GM21381 (cell line): ENCODE results near the gene PCDHGA8.
"Not testable (repeated sequence)": the region's sequence is repeated elsewhere in the genome, so short reads cannot be mapped to it uniquely, and the experiment has no call there.

ENCODE experiments used
- ATAC-seq: cut with Tn5 transposase; IDR thresholded peaks from one replicate; pipeline ENCODE4 v1.9.1; 2021; ENCODE audit warnings: mild to moderate bottlenecking, moderate library complexity; ENCODE audit not compliant: unreplicated experiment

Gene PCDHGA8

DNA sequence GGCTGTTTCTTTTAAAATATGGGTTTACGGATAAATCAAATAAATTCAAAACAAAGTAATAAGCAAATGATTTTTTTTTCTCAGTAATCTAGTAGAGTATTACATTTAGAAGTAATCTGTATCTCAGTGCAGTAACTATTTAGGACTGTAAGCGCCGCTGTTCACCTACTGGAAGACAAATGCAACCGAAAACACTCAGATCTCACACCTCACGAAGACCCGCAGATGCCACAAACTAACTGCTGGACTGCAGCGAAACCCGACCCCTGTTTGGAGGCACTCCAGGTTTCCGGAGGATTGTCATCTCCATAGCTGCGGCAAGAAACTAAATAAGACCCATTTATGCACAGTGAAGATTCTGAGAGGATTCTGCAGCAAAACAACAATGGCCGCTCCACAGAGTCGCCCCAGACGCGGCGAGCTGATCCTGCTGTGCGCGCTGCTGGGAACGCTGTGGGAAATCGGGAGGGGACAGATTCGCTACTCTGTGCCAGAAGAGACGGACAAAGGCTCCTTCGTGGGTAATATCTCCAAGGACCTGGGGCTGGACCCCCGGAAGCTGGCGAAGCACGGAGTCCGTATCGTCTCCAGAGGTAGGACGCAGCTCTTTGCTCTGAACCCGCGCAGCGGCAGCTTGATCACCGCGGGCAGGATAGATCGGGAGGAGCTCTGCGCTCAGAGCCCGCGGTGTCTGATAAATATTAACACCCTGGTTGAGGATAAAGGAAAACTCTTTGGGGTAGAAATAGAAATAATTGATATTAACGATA lies at the start of gene PCDHGA8:
TSS of gene PCDHGA8 (plus strand) at position 205 of the 770 bp plus-strand sequence. CDS start at position 386, 181 bp downstream.
- ATAC-seq: no peak

DNA sequence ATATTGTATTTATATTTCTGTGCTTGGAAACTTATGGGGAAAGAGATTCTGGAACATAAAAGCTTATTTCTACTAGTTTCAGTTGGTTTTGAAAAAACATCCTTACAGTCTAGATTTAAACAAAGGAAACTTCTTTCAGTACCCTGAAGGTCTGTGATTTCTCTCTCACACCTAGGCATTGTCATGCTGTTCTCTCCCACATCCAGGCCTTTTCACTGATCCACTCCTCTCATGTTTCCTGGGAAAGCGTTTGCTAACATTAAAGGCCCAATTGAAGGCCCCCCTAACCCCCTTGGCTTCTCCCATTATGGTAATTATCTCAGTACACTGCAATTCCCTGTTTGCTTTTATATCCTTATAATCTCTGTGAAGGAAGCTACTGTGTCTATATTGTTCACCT lies 49.7 kb upstream of the PCDHGA8 start:
- no peak for ATAC-seq

DNA sequence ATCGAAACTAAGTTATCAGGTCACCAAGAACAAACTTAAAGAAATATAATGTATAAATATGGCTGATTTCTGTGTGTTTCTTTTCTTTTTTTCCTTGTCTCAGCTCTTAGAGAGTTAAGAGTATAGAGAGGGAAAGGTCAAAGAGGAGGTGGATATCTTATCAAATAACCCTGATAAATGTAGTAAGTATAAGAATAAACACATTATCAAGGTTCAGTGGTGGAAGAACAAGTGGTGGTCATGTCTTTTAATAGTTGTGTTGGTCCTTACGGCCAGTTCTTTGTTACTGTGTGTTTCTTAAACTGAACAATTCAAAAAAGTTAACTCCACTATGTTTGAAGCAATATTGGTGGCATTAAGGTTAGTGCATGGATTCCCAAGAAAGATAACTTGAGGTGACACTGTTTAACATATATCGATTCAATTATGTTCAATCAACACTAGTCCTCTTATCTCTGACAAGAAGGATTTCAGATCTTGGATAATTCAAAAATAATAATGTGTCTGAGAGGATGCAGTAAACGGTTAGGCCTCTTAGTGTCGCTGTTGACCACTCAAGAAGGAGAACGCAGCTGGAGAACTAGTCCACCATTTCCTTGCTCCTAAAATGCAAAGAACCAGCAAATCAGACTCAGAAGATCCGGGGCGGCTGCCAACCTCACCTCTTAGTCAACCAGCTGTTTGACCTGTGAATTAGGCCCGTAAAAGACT lies 49.0 kb upstream of the PCDHGA8 start, which contains the start of gene PCDHGA3:
TSS of gene PCDHGA3 (plus strand) at position 588 of the 711 bp plus-strand sequence. CDS start 205 bp downstream, outside the sequence.
- ATAC-seq: no peak

DNA sequence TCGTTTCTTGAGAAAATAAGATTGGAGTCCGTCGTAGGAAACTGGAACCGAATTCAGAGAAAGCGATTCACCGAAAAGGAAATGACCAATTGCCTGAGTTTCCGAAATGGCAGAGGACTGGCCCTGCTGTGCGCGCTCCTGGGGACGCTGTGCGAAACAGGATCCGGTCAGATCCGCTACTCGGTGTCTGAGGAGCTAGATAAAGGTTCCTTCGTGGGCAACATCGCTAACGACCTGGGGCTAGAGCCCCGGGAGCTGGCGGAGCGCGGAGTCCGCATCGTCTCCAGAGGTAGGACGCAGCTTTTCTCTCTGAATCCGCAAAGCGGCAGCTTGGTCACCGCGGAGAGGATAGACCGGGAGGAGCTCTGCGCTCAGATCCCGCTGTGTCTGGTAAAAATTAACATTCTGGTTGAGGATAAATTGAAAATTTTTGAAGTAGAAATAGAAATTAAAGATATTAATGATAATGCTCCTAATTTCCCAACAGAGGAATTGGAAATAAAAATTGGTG lies 48.4 kb upstream of the PCDHGA8 start:
- no peak for ATAC-seq

DNA sequence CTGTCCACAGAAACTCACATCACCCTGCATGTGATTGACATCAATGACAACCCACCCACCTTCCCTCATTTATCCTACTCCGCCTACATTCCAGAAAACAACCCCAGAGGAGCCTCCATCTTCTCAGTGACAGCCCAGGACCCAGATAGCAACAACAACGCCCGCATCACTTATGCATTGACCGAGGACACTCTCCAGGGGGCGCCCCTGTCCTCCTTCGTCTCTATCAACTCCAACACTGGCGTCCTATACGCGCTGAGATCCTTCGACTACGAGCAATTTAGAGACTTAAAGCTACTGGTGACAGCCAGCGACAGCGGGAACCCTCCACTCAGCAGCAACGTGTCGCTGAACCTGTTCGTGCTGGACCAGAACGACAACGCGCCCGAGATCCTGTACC lies 47.1 kb upstream of the PCDHGA8 start:
- ATAC-seq: no peak

DNA sequence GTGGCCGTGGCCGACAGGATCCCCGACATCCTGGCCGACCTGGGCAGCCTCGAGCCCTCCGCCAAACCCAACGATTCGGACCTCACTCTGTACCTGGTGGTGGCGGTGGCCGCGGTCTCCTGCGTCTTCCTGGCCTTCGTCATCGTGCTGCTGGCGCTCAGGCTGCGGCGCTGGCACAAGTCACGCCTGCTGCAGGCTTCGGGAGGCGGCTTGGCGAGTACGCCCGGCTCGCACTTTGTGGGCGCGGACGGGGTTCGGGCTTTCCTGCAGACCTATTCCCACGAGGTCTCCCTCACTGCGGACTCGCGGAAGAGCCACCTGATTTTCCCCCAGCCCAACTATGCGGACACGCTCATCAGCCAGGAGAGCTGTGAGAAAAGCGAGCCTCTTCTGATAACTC lies 46.4 kb upstream of the PCDHGA8 start:
- ATAC-seq: not testable (repeated sequence)

DNA sequence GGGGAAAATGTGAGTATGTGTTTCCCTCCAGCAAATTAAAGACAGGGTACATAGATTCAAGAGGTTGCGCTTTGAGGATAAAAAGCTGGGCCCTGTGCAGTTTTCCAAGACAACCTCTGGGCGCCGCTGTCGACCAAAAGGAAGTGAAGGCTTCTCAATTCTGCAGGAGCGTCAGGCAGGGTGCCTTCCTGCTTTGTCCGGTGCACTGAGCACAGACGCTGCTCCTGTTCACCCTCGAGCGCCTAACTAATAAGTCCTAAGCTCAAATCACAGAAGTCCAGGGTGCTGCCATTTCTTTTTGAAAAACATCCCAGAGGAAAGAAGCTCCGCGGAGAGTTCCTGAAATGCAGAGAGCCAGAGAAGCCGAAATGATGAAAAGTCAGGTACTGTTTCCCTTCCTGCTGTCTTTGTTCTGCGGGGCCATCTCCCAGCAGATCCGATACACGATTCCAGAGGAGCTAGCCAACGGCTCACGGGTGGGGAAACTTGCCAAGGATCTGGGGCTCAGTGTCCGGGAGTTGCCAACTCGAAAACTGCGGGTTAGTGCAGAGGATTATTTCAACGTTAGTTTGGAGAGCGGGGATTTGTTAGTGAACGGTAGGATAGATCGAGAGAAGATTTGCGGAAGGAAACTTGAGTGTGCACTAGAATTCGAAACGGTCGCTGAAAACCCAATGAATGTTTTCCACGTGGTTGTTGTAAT lies 42.4 kb upstream of the PCDHGA8 start, which contains the start of gene PCDHGB1:
TSS of gene PCDHGB1 (plus strand) at position 183 of the 703 bp plus-strand sequence. CDS start at position 345, 162 bp downstream.
- no peak for ATAC-seq

DNA sequence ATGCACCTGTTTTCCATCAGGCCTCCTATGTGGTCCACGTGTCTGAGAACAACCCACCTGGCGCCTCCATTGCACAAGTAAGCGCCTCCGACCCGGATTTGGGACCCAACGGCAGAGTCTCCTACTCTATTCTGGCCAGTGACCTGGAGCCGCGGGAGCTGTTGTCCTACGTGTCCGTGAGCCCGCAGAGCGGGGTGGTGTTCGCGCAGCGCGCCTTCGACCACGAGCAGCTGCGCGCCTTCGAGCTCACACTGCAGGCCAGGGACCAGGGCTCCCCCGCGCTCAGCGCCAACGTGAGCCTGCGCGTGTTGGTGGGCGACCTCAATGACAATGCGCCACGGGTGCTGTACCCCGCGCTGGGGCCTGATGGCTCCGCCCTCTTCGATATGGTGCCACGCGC lies 40.8 kb upstream of the PCDHGA8 start:
- ATAC-seq: no peak

DNA sequence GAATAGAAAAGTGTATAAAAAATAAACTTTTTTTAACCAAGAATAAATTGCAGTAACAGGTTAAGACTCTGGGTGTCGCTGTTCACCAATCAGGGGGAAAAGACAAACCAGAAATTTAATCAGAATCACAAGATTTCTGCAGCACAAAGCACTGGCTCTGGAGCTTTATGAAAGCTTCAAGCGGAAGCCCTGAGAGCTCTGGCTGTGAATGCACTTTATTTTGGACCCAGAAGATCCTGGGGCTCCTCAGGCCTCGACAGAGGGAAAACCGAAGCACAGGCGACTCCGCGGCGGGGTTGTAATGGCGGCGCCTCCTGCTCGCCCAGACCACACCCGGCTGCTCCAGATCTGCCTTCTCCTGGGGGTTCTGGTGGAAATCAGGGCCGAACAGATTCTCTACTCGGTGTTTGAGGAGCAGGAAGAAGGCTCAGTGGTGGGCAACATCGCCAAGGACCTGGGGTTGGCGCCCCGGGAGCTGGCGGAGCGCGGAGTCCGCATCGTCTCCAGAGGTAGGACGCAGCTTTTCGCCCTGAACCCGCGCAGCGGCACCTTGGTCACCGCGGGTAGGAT lies 37.4 kb upstream of the PCDHGA8 start, which contains the start of gene PCDHGA4:
TSS of gene PCDHGA4 (plus strand) at position 122 of the 570 bp plus-strand sequence. CDS start at position 209, 87 bp downstream.
- ATAC-seq: no peak

DNA sequence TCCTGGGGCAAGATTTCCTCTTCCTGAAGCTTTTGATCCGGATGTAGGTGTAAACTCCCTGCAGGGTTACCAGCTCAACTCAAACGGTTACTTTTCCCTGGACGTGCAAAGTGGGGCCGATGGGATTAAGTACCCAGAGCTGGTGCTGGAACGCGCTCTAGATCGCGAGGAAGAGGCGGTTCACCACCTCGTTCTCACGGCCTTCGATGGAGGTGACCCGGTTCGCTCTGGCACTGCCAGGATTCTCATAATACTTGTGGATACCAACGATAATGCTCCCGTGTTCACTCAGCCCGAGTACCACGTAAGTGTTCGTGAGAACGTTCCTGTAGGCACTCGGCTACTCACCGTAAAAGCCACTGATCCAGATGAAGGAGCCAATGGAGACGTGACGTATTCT lies 36.8 kb upstream of the PCDHGA8 start:
- no peak for ATAC-seq

DNA sequence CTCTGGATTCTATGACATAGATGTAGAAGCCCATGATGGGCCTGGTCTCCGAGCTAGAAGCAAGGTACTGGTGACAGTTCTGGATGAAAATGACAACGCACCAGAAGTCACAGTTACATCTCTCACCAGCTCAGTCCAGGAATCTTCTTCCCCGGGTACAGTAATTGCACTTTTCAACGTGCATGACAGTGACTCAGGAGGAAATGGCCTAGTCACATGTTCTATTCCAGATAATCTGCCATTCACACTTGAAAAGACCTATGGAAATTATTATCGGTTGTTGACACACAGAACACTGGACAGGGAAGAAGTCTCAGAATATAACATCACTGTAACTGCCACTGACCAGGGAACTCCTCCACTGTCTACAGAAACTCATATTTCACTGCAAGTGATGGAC lies 36.3 kb upstream of the PCDHGA8 start:
- ATAC-seq: no peak

DNA sequence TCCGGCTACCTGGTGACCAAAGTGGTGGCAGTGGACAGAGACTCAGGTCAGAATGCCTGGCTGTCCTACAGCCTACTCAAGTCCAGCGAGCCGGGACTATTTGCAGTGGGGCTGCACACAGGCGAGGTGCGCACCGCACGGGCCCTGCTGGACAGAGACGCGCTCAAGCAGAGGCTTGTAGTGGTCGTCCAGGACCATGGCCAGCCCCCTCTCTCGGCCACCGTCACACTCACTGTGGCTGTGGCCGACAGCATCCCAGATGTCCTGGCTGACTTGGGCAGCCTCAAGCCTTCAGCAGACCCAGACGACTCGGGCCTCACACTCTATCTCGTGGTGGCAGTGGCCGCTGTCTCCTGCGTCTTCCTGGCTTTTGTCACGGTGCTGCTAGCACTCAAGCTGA lies 35.5 kb upstream of the PCDHGA8 start:
- ATAC-seq: no peak

DNA sequence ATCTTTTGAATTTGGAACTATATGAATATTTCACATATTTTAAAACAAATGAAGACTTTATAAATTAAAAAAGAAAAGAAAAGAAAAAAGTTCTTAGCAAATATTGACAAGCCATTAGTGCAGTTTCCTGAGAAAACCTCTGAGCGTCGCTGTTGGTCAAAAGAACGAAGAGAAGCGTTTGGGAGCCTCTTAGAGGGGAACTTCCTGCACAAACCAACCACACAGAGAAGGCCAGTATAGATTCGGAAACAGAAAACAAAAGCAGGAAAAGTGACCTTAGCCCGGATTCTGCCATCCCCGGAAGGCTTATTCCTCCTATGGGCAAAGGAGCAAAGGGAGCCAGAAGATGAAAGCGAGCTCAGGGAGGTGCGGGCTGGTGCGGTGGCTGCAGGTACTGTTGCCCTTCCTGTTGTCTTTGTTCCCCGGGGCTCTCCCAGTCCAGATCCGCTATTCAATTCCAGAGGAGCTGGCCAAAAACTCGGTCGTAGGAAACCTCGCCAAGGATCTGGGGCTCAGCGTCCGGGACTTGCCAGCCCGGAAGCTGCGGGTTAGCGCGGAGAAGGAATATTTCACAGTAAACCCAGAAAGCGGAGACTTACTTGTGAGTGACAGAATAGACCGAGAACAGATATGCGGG lies 32.5 kb upstream of the PCDHGA8 start, which contains the start of gene PCDHGB2:
TSS of gene PCDHGB2 (plus strand) at position 205 of the 637 bp plus-strand sequence. CDS start at position 347, 142 bp downstream.
- ATAC-seq: no peak

DNA sequence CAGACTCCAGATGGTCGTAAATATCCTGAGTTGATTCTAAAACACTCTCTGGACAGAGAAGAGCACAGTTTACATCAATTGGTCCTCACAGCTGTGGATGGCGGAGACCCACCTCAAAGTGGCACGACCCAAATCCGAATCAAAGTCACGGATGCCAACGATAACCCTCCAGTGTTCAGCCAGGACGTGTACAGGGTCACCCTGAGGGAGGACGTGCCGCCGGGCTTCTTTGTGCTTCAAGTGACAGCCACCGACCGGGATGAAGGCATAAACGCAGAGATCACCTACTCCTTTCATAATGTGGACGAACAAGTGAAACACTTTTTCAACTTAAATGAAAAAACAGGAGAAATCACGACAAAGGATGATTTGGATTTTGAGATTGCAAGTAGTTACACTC lies 31.7 kb upstream of the PCDHGA8 start:
- no peak for ATAC-seq

DNA sequence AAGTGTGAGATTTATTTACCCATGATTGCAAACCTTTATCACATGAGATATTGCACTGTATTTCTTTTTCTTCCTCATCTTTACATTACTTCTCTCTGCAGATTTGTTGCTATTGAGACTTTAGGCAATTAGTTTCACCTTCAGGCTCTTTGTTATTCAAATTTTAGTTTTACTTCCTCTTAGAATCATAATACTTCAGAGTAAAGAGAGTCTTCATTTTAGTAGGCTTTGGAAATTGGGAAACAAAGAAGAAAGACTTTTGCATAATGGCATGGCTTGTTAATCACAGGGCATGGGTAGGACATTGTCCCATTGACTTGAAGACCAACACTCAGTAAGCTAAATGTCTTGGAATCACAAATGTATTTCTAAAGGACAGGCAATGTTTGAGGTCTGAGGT lies 29.7 kb upstream of the PCDHGA8 start:
- no peak for ATAC-seq

DNA sequence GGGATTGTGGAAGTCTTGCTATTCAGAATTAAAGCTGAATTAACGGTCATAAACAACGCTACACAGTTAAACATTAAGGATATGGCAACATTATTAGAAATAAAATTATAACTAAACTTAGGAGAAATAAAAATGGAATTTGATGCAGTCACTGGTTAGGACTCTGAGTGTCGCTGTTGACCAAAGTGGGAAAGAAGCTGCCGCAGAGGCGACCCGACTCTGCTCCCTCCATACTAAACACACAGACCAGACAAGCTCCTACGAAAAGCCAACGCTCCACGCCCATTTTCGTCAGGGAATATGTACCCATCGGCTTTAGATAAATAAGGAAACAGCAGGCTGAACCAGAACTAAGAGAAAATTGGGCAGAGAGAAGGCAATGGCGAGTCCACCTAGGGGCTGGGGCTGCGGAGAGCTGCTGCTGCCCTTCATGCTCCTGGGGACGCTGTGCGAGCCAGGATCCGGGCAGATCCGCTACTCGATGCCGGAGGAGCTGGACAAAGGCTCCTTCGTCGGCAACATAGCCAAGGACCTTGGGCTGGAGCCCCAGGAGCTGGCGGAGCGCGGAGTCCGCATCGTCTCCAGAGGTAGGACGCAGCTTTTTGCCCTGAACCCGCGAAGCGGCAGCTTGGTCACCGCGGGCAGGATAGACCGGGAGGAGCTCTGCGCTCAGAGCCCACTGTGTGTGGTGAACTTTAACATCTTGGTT lies 28.3 kb upstream of the PCDHGA8 start, which contains the start of gene PCDHGA5:
TSS of gene PCDHGA5 (plus strand) at position 211 of the 709 bp plus-strand sequence. CDS start at position 380, 169 bp downstream.
- no peak for ATAC-seq

DNA sequence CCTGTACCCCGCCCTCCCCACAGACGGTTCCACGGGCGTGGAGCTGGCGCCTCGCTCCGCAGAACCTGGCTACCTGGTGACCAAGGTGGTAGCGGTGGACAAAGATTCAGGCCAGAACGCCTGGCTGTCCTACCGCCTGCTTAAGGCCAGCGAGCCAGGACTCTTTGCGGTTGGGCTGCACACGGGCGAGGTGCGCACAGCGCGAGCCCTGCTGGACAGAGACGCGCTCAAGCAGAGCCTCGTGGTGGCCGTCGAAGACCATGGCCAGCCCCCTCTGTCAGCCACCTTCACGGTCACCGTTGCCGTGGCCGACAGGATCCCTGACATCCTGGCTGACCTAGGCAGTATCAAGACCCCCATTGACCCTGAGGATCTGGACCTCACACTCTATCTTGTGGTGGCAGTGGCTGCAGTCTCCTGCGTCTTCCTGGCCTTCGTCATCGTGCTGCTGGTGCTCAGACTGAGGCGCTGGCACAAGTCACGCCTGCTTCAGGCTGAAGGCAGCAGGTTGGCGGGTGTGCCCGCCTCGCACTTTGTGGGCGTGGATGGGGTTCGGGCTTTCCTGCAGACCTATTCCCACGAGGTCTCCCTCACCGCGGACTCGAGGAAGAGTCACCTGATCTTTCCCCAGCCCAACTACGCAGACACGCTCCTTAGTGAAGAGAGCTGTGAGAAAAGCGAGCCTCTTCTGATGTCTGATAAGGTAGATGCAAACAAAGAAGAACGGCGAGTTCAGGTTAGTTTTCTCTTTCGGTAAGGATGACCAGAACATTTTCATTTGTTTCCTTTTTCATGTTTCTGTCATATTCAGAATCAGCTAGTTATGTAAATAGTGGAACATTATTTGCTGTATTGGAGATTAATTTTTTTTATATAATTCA lies 26.2 kb upstream of the PCDHGA8 start:
- ATAC-seq: no peak
